Transverse colon (tissue), 3 donors: ENCODE measurements around the gene NAALADL2.

ENCODE experiments used
- EP300 ChIP-seq: sonication (generic); formaldehyde crosslinking; IDR thresholded peaks from one replicate; pipeline ENCODE4 v1.6.1; 2017; ENCODE audit warnings: antibody characterized with exemption, low read depth
- TF ChIP-seq, protein P1 (sequence below), 5 experiments: fragments of 200-600 bp in 3 of 5; fragments of 450-650 bp in 2 of 5; sonication (generic) in 3 of 5; IDR thresholded peaks; 1 replicate in 2 of 5; 2 replicates in 3 of 5; pipeline ENCODE4 v1.5.1; 2016 to 2017; ENCODE audit warnings: antibody characterized with exemption in 5 of 5, inconsistent platforms in 3 of 5, mild to moderate bottlenecking in 2 of 5, moderate library complexity in 1 of 5

DNA sequence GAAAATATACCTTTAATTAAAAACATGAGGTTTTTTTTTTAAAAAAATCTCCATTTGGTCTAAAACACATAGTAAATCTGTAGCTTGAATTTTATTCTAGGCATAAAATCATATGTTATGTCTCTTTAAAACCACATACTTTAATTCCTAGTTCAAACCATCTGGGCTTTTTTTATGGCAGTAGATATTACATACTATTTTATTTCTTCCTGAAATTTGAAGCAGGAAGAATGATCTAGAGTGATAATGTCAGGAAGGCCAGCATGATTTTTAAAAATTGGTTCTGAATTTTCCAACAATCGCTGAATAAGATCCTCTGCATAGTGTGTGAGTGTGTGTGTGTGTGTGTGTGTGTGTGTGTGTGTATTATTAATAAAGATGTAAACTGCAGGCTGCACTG lies 420.3 kb downstream of the NAALADL2 start:
- TF ChIP-seq, protein P1, sequence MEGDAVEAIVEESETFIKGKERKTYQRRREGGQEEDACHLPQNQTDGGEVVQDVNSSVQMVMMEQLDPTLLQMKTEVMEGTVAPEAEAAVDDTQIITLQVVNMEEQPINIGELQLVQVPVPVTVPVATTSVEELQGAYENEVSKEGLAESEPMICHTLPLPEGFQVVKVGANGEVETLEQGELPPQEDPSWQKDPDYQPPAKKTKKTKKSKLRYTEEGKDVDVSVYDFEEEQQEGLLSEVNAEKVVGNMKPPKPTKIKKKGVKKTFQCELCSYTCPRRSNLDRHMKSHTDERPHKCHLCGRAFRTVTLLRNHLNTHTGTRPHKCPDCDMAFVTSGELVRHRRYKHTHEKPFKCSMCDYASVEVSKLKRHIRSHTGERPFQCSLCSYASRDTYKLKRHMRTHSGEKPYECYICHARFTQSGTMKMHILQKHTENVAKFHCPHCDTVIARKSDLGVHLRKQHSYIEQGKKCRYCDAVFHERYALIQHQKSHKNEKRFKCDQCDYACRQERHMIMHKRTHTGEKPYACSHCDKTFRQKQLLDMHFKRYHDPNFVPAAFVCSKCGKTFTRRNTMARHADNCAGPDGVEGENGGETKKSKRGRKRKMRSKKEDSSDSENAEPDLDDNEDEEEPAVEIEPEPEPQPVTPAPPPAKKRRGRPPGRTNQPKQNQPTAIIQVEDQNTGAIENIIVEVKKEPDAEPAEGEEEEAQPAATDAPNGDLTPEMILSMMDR (IDR thresholded peaks at IDR 0.05), result no peak
- TF ChIP-seq EP300, result no peak
